Loucy (cell line): ENCODE data around the gene PUS3.

Experiments used
- CTCF ChIP-seq: fragments of 200-600 bp; sonication (generic); conservative IDR thresholded peaks from 2 replicates; pipeline ENCODE4 v1.5.1; 2014; ENCODE audit warnings: mild to moderate bottlenecking, antibody characterized with exemption, low read length
- EZH2phosphoT487 ChIP-seq: fragments of 200-600 bp; IDR thresholded peaks from 2 replicates; pipeline ENCODE4 v1.6.1; 2018; ENCODE audit warnings: antibody characterized with exemption, mild to moderate bottlenecking, moderate library complexity, borderline replicate concordance

GRCh38 chr11:125946712-125947418, 43.9 kb upstream of the PUS3 start:
- TF ChIP-seq CTCF: no peak
- no peak for TF ChIP-seq EZH2phosphoT487
